HG02885 (cell line): ENCODE measurements around the gene CA5A.
"Not testable (repeated sequence)": the region's sequence is repeated elsewhere in the genome, so short reads cannot be mapped to it uniquely, and the experiment has no call there.

Experiments
- ATAC-seq: cut with Tn5 transposase; IDR thresholded peaks from one replicate; pipeline ENCODE4 v1.9.1; 2021; ENCODE audit warnings: mild to moderate bottlenecking; ENCODE audit not compliant: unreplicated experiment, poor library complexity

The CA5A gene

DNA sequence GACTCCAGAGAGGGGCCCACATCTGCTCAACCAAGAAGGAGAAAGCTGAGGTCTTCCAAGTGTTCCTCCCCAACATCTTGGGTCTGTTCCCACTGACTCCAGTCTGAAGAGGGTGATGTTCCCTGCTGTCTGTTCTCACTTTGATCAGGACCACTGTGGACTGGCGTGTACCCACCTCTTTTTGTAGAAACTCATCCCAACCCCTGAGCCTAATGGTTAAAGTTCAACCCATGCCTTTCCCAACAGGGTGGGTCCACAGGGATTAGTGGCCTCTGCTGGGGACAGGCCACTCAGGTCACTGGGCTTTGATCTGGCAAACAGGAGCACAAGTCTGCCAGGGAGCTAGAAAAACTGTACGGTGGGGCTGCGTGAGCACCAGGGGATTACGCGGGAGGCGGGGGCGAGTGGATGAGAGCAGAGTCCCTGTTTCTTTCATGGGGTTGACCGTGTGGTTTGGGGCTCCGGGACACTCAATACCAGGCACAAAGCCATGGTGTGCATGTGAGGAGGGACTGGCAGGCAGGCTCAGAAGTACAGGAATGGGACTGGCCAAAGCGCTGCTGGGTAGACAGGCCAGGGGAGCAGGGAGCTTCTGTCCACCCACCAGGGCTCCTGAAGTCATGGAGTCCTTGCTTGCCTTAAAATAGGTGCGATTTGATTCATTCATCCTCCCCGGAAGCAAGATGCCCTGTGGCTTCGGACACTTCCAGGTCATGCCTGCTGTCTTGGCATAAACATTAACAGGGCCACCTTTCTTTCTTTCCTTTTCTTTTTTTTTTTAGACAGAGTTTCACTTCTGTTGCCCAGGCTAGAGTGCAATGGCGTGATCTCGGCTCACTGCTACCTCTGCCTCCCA is at the start of gene CA5A:
Gene CA5A, minus strand, starts transcription at position 155 of the 856 bp plus-strand sequence. Its CDS starts 79 bp downstream, at position 76.
- ATAC-seq: no peak

DNA sequence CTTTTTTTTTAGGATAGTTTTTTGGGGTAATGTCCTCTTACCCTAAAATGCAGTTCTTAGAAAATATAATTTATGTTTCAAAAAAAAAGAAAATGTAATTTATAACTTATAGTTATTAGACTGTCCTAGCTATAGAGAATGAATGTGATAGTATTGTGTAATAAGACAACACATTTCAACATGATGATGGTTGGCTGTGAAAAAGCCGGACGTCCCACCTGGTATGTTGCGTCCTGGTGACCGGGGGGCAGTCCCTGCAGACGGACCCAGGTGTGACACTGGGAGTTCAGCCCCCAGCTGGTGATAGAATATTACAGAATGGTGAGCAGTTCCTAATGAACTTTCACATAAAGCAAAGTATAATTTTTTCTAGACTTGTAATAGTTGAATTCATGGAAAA is 49.2 kb upstream of the CA5A start:
- not testable (repeated sequence) for ATAC-seq

DNA sequence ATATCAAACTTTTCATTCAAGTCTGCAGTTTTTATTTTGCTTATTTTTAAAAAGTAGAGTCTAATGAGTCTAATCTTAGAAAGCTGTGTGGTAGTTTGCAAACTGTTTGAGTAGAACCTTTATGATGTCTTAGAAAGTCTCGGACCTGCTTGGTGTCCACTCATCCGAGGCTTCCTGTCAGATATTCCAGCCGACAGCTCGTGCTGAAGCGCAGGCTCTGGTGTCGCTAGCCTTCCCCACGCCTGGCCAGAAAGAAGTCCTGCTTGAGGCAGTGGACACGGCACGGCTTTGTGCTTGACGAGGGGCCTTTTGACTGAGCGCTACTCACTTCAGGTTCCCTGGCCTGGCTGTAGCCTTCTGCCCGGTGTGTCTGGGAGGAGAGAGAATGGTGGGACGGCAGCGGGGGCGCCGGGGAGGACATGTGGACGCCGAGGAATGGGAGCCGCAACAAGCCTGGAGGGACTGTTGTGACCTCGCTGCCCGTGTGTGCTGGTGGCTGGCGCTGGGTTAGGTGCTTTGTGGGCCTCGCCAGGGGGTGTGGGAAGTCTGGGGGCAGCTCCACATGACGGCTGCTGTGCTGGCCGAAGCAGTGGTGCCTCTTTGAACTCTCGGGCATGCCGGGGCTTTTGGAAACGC is 48.4 kb upstream of the CA5A start:
- ATAC-seq: no peak

DNA sequence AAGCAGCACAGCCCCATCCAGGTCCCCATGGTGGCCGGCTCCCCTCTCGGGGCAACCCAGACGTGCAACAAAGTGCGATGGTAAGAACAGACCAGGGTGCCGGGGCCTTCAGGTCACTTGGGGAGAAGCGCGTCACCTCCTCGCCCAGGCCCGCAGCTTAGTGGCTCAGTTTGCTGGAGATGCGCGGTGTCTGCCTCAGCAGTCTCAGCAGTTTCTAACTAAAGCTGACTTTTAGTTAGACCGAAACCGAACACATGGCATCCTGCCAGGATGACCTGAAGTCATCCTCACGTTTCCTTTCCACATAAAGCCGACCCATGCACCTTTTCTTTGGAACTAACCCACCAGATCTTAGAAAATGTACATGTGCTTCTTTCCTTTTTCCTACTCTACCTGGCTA is 47.9 kb upstream of the CA5A start:
- not testable (repeated sequence) for ATAC-seq

DNA sequence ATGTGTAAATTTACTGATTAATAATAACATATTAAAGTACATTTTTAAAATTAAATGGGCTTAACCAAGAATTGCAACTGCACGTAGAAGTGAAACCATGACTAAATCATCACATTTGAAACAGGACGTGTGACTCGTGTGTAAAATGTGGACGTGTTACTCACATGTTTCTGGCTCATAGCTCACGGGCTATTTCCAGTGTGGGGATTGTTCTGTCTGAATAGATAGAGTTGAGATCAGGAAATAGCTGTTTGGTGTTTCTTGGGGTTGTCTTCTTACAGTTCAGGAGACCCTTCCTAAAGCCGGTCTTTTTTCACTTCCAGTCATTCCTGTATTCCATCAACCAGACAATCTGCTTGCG is 47.4 kb upstream of the CA5A start:
- not testable (repeated sequence) for ATAC-seq

DNA sequence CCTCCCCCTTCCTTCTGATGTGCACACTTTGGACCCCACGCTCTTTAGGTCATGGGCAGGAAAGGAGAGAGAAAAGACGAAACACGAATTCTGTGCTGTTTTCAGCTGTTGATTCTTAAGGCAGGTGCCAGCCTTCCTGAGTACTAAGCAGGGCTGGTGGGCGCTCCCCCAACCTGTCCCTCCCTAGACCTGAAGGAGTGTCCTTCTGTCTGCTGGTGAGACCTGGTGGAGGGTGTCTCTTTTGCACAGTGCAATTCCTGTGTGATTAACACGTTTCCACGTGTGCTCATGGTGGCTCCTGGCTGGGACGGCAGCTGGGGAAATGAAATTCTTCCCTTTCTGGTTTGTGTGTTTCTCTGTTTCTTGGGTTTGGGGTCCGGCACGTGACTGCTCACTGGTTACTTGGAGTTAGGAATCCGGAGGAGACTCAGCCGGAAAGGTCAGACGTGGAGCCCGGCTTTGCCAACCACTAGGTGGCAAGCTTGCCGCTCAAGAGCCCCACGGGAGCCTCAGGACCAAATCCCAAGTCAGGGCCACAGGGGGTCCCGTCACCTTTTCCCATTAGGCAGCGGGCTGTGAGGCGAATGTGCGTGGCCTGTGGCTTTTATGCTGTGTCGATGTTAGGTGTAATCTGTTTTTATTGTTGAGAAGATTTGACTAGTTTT is 46.9 kb upstream of the CA5A start:
- ATAC-seq: not testable (repeated sequence)

DNA sequence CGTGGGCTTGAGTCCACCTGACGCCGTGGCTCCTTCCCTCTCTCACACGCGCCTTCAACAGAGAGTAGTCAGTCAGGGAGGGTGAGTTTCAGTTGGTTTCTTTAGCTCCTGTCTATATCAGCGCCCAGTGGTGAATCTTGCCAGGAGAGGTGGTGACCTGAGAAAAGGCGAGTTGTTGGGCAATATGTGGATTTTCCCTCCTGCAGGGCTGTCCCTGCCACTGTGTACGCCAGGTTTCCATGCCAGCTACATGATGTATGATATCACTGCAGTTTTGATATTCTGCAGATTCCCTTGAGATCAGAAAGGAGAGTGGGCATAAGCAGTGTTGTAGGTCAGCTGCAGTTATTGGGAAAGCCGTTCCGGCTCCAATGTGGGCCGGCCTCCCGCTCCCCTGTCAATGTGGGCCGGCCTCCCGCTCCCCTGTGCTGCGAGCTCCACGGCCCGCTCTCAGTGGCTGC is 46.3 kb upstream of the CA5A start:
- ATAC-seq: no peak

DNA sequence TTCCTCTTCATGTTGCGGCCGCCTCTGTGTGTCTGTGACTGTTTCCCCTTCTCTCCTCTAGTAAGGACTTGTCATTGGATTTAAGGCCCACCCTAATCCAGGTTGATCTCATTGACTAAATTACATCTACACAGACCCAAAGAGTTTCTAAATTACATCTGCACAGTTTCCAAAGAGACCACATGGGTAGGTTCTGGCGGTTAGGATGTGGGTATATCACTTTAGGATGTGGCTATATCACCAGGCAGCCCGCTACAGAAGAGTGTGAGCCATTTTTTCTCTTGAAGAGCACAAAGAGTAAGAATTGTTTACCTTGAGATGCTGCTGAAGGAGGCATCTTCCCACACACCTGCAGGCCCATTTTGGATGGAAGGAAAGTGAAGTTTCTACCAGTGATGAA is 45.0 kb upstream of the CA5A start:
- ATAC-seq: not testable (repeated sequence)

DNA sequence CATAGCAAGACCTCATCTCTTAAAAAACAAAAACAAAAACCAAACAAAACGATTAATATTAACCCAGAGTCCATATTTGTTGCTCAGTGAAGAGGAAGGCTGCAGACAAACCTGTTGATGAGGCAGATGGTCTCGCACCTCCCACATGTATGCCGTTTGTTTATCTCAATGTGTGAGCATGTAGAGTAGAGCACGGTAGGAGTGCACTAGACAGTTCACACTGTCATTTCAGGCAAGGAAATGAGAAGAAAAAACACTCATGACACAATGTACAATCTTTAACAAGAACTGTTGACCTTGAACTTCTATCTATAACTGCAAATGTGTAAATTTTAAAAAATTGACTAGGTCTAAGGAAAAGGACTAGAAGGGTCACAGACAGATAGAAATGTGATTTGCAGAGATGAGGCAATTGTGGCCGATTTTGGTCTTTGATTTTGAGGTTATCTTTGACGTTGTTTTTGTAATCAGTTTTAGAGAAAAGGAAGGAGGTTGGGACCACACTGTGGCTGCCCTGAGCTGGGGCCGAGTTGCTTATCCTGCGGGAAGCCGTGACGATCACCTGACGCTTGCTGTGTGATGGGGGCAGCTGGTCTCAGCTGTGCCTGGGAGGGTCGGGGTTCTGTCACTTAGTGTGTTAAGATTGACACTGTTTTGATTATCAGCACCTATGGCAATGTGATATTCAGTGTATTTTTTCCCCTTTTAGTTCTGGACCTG is 43.7 kb upstream of the CA5A start:
- ATAC-seq: not testable (repeated sequence)

DNA sequence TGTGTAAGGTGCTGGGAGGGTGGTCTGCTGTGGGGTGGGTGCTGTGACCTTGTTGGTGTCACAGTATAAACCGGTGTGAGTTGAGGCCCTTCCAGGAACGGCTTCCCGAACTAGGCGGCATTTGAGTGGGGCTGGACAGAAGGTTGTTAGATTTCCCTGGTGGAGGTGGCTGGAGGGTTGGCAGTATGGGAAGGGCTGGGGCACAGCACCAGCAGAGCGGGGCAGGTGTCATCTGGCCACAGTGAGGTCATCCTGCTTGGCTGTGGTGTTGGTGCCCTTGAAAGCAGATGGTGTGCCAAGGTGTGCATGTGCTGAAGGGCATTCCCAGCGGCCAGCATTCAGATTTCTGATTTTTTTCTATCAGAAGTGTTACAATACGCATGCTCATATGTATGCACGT is 43.0 kb upstream of the CA5A start:
- ATAC-seq: no peak

DNA sequence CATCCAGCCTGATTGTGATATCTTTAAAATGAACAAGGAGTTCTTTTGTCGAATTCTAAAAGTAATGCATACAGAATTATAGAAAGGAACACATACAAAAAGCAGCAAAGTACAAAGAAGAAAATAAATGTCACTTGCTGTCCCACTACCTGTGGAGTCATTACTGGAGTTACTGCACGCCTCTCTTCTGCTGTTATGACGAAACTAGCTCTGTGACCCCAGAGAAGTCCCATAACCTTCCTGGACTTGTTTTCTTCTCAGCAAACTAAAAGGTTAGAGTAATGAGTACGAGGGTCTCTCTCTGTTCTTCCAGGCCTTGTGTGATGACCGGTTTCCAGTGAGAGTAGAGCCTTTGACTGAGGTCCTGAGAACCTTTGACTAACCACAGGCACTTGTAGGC is 41.8 kb upstream of the CA5A start:
- ATAC-seq: no peak

DNA sequence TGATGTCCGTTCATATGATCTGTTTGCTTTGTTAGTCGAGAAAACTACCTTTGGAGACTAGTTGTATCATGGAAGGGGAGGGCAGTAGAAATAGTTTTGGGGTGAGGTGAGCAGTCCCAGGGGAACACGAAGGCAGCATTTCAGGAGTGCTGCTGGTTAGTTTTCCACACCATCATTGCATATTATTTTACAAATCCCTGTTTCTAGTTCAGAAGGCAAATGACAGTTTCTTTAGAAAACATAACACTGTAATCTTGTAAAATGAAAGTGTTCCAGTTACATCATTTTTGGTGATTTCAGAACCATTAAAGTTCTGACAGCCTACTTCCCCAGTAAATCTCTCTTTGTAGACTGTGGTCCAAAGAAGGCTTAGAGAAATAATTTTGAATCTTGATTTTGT is 40.3 kb upstream of the CA5A start:
- ATAC-seq: no peak

DNA sequence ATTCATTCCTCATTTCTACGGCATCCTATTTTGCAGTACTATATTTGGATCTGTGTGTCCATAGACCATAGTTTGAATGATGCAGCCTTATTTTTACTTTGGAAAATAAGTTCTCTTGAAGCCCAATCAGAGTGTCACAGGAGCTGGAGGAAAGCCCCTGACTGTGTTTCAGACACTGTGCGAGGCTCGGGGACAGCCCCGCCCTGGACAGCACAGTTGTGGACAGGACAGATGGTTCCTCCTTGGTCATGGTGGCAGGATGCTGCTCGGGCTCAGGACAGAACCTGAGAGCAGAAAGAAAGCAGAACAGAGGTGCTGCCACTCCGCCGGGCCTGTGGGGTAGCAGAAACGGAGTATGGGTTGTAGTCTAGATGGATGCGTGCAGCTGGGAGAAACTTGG is 37.8 kb upstream of the CA5A start:
- ATAC-seq: no peak

DNA sequence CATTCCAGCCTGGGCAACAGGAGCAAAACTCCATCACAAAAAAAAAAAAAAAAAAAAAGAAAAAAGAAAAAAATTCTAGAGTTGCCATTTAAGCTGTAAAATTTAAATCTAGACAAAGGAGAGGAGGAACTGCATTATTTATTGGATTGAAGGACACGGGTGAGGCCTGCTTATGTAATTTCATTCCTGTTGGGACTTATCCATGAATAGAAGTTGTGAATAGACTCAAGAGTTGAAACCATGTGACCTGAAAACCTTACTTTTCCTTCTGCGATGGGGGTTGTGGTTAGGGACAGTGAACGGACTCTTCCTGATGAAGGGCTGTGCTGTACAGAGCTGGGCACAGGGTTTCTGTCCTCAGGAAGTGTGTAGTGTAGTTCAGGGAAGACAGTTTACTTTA is 37.4 kb upstream of the CA5A start:
- no peak for ATAC-seq

DNA sequence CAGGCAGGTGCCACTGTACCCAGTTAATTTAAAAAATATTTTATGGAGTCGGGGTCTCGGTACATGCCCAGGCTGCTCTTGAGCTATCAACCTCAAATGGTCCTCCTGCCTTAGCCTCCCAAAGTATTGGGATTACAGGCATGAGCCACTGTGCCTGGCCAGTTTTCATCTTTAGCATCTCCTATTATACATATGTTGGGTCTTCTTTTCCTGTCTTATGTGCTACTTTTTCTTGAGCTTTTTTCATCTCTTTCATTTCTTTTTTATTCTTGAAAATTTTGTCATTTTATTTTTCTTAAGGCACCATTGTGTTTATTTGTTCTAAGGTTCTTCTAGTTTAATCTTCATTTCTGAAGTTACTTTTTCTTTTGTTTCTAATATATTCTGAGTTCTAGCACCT is 35.6 kb upstream of the CA5A start:
- no peak for ATAC-seq

DNA sequence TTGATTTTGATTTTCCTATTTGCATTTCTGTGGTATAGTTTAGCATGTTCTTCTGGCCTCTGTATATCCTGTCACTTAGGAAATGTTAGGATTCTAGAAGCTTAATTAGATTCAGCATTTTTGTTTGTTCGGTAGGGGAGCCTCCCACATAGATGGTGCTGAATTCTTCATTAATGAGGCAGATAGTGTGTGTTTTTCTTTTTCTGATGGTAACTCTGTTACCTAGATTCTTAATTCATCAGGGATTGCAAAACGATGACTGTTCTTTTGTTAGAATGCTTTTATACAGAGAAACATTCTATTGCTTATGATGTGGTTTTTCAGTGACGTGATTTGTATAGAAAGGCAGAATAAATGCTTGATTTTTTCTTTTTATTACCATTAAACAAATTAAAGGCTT is 33.9 kb upstream of the CA5A start:
- no peak for ATAC-seq

DNA sequence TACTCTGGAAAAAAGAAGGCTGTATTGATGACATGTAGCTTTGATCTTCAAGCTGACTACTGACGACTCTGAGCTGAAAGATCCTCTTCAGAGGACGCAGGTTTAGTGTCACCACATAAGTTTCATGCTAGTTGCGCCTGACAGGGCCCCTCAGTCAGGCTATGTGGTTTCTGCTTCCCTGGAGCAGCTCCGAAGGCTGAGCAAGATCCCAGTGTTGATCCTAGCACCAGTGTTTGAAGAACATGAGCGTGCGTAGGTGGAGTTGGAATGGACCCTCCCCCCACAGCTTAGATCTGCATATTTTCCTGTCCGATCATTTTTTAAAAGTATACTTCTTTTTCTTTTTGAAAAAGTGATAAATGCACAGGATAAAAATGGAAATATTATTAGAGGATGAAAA is 32.2 kb upstream of the CA5A start:
- no peak for ATAC-seq

DNA sequence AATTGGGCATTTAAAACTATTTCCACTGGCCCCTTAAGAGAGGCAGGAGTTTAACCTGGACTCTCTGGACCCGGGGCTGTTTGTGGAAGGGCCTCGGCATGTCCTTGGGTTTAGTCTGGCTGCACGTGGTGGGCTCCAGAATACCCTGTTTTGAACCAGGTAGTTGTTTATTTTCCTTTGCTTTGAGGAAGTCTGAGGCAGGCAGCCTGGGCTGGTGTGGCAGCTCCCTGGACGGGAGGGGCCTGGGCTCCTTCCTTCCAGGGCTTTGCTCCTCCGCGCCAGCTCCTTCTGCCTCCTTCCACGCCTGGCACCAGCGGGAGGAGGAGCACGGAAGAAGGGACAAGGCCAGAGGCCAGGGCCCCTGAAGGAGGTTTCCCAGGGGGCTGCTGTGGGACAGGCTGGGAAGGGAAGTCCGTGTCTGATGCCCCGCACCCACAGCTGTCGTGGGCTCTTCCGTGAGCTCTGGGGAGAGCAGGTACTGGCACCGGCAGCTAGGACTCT is 30.4 kb upstream of the CA5A start:
- no peak for ATAC-seq

DNA sequence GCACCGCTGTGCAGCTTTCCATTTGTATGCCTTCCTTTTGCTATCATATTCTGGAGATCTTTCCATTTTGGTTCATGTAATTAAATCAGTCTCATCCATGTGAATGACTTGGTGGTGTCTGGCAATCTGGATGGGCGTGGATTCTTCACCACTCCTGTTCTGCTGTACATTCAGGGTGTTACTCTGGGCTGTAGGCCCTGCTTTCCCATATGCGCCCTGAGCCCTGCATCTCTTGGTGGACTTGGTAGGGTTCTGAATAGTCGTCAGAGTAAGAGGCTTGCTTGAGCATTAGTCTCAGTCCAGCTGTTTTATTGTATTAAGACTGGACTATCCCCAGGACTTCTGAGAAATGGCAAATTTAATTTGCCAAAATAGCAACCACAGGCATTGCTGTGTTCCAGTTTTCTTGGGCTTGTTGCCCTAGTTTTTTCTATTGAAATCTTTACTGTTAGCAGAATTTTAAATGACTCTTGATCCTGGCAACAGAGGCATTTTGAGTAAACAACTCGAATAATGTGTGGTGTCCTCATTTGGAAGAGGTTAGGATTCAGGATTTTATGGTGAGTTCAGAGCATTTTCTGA is 29.8 kb upstream of the CA5A start:
- ATAC-seq: no peak

DNA sequence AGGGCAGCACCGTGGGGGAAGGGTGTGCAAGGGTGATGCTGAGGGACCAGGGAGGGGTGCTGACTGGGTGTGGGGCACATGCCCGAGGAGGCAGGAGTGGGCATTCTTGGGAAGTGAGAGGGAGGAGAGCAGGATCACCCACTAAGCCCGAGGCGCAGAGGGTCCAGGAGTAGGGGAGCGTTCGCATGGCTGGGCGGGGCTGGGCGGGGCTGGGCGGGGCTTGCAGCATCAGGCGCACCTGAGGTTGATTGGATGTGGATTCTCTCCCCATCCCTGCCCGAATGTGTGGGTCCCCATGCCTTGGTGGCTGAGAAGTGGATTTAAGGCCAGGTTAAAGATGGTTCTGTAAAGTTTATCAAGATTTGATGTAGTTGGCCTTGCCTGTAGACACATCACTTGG is 29.1 kb upstream of the CA5A start:
- ATAC-seq: no peak
